Activated CD4-positive, alpha-beta T cell treated with anti-CD3 and anti-CD28 coated beads, Interleukin-2, amount 10 ng/mL, durations not matched to agents 7 days and 5 days (primary cell): ENCODE results near the gene CALY. TPM values are rescaled to one million over a fixed set of nuclear protein-coding genes. Genes with fewer than 3 reads are reported as not detected.
A peak's percentile ranks its signal among the peaks of the same experiment; 100 is the strongest.
"Not testable (repeated sequence)": the region's sequence is repeated elsewhere in the genome, so short reads cannot be mapped to it uniquely, and the experiment has no call there.

Experiments
- CTCF ChIA-PET: fragments of 350-600 bp; sonication (Branson Sonifier 250); formaldehyde crosslinking; loops from one replicate; lab custom pipeline; 2021; ENCODE audit warnings: antibody characterized with exemption; lab: Charles Lee
- POLR2A ChIA-PET: fragments of 350-600 bp; sonication (Branson Sonifier 250); formaldehyde crosslinking; loops from one replicate; lab custom pipeline; 2021; ENCODE audit warnings: antibody characterized with exemption; lab: Charles Lee
- DNase-seq: peaks from one replicate; pipeline ENCODE4 v3.0.0-alpha.2; 2020
- H3K27ac Mint-ChIP-seq: one replicate; pipeline ENCODE4 v1.8.0; 2021; ENCODE audit warnings: mild to moderate bottlenecking, moderate library complexity, mixed read lengths
- H3K27me3 Mint-ChIP-seq: one replicate; pipeline ENCODE4 v1.8.0; 2021; ENCODE audit warnings: mixed read lengths
- H3K36me3 Mint-ChIP-seq: one replicate; pipeline ENCODE4 v1.8.0; 2021; ENCODE audit warnings: low read depth, mixed read lengths
- H3K4me1 Mint-ChIP-seq: one replicate; pipeline ENCODE4 v1.8.0; 2021; ENCODE audit warnings: mixed read lengths
- H3K4me3 Mint-ChIP-seq: one replicate; pipeline ENCODE4 v1.8.0; 2021; ENCODE audit warnings: mild to moderate bottlenecking, moderate library complexity, mixed read lengths
- H3K9me3 Mint-ChIP-seq: one replicate; pipeline ENCODE4 v1.8.0; 2021; ENCODE audit warnings: mixed read lengths
- total RNA-seq, 2 experiments: library from RNA; stranded (reverse); gene quantifications; one replicate each; pipeline ENCODE4 v1.2.3, GENCODE V29; 2021

Gene CALY
- total RNA-seq, 2 experiments from 2014 or later, result not detected

DNA sequence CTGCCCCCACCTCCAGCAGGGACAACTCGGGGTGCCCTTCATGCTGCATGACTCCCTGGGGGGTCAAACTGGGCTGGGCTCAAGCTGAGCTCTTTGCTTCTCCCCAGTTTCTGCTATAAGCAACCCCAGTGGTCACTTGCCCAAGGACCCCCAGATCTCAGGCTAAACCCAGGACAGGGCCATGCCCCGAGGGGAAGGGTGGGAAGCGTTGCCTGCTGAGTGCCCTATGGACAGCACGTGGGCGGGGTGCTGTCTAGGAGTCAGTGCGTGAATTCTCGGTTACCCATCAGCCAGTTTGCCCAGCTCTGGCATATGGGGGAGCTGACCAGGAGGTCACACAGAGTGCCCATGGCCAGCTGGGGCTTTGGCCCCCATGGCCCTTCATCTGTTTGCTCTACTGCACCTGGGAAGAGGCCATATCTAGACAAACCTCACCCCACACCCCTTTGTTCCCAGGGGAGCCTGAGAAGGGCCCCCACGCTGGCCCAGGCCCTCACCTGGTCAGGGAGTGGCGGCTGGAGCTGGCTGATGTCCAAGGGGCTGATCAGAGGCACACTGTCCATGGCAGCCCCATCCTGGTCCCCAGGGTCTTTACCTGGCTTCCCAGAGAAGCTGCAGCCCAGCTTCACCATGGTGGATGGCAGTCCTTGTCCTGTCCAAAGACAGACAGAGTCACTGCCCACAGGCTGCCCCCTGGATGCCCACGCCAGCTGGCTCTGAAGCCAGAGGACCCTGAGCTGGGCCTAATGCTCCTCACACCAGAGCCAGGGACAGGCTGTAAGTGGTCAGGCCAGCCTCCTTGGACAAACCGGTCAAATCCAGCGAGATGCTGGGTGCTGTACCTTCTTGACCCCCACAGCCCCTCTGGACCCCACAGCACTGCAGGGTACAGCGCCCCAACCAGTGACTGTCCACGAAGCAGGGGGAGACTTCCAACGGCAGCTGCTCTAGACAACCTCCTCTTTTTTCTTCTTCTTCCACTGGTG is 8.0 kb downstream of the CALY start:
- Mint-ChIP-seq H3K9me3 (no peaks in the 10 kb centered on the region), H3K36me3 (no peaks in the 10 kb centered on the region), H3K27ac (no peak overlapping the region), H3K27me3 (peaks cover 60% of the 10 kb centered on the region), H3K4me1 (peaks cover 7% of the 10 kb centered on the region), H3K4me3 (no peak overlapping the region)
- ChIA-PET POLR2A (no interaction called here), CTCF (interaction anchor here (1.0 to 2.0 kb wide), 20 partner anchors 9 to 292 kb away, joined by 3 to 23 read pairs (median 5); partner anchors contain the start of gene PRAP1)
- no peak for DNase-seq

DNA sequence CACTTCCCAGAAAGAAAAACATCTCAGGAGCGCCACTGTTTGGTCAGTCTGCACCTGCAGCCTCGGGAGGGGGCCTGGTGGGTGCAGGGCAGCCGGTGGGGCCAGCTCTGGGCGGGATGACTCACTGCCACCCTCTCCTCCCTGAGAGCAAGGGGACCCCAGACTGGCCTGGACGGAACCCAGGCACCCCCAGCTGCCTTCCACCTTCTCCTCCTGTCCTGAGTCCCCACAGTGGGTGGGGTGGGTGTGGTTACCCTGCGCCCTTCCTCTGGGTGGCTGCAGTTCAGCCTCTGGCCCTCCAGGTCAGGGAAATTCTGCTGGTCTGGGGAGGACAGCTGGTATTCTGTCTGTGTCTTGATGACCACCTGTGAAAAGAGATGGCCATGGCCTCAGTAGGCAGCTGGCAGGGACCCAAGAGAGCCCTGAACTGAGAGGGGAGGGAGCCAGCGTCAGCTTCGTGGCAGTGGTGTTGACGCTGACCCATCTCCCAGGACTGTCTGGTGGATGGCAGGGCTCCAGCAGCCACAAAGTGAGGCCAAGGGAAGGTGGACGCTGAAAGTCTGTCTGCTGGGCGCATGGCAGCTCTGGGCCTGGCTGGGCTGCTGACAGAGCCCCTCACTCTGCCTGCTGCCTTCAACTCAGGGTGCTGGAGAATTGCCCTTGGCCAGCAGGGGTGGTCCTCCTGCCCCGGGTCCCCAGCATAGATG is 8.9 kb downstream of the CALY start:
- POLR2A ChIA-PET, result no interaction called here
- Mint-ChIP-seq H3K36me3 (no peaks in the 10 kb centered on the region), H3K4me1 (peaks cover 7% of the 10 kb centered on the region), H3K27ac (no peak overlapping the region), H3K27me3 (peaks cover 54% of the 10 kb centered on the region), H3K4me3 (no peak overlapping the region), H3K9me3 (no peaks in the 10 kb centered on the region)
- CTCF ChIA-PET, result interaction anchor here (1.8 kb wide), 1 partner anchor 20 kb away, joined by 5 read pairs; no protein-coding TSS in a partner anchor
- DNase-seq, result no peak

DNA sequence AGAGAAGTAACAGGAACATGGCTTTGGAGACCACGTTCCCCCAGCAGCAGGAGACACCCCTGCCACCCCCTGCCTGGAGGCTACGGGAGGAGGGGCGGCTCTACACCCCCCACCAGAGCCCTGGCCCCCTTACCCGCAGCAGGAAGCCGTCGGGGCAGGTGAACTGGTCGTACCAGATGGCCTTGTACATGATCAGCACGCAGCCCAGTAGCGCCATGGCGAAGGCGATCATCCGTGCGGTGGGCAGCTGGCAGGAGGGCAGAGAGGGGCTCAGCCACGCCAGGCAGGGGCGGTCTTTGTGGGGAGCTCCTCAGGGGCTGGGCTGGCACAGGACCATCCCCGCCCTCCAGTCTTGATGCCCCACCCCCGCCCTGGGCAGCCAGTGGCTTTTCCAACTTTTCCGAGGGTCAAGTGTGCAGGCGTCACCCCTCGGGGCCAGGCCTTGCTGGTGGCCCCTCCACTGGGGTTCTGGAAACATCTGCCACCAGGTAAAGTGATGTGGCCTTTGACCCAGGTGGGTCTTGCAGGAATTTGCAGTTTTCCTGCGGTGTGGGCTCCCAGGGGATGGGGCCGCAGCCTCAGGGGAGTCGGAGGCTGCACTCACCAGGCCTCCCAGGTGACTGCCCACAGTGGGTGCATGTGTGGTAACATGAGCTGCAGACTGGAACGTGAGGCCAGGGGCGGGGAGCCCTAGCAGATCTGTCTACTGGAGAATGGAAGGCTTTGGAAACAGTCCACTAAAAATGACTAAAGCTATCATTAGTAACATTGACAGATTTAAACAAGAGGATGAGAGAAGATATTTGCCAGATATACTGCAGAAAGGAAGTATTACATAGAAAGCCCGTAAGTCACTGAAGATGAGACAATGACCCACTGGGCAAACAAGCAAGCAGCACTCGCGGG is 9.7 kb downstream of the CALY start:
- no peak for DNase-seq
- peaks cover 46% of the 10 kb centered on the region for H3K27me3 Mint-ChIP-seq
- ChIA-PET CTCF (no interaction called here), POLR2A (no interaction called here)
- no peaks in the 10 kb centered on the region for H3K9me3 Mint-ChIP-seq
- no peak overlapping the region for H3K27ac Mint-ChIP-seq
- H3K4me1 Mint-ChIP-seq, result peaks cover 7% of the 10 kb centered on the region
- H3K36me3 Mint-ChIP-seq, result no peaks in the 10 kb centered on the region
- no peak overlapping the region for H3K4me3 Mint-ChIP-seq

DNA sequence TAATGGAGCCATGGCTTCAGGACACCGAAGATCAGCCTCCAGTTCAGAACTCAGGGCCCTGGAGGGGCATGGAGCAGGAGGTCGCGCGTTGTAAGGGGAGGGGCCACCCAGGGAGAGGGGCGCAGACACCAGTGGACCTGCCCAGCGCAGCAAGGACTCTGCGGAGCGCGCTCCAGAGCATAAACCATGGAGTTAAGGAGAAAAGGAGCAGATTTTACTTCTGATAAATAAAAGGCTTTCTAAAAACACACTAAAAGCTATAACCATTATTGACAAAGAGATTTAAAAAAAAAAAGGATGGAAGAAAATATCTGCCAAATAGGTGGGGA is 10.5 kb downstream of the CALY start:
- no peak for DNase-seq
- Mint-ChIP-seq H3K36me3 (no peaks in the 10 kb centered on the region), H3K27ac (no peak overlapping the region), H3K4me3 (no peak overlapping the region), H3K4me1 (peaks cover 7% of the 10 kb centered on the region), H3K27me3 (peaks cover 38% of the 10 kb centered on the region), H3K9me3 (no peaks in the 10 kb centered on the region)
- ChIA-PET POLR2A (no interaction called here), CTCF (no interaction called here)

DNA sequence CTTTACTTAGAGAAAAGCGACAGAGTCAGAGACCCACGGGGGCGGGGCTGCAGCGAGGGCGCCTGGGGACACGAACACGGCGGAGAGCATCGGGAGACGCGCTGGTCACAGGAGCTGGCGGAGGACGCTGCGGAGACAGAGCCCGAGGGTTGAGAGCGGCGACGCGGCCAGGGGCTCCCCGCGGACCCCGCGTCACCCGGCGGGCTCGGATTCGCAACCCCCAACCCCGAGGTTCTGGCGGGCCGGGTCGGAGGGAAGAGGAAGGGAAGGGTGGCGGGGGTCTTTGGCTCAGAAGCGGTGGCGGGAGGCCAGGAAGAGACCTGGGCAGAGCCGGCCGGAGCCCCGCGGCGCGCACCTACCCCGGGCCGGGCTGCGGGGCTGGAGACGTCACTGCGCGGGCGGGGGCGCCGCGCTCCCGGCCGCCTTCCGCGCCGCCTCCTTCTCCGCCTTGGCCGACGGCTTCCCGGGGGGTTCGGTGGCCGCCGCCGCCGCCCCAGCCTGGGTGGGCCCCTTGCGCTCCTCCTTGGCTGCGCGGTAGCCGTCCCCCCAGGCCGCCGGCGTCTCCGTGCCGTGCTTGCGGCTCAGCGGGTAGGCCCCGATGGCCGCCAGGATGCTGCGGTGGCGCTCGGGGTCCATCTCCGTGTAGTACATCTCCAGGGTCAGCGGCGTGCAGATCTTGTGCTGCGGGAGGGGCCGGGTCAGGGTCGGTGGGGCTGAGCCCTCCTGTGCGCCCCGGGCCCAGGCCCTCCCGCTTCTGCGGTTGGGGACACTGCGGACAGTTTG is 11.1 kb downstream of the CALY start:
- Mint-ChIP-seq H3K4me1 (peaks cover 7% of the 10 kb centered on the region), H3K27me3 (peaks cover 33% of the 10 kb centered on the region), H3K9me3 (no peaks in the 10 kb centered on the region), H3K36me3 (no peaks in the 10 kb centered on the region), H3K4me3 (peak overlapping the region; percentile 43), H3K27ac (no peak overlapping the region)
- ChIA-PET POLR2A (no interaction called here), CTCF (interaction anchor here (1.1 kb wide), 1 partner anchor 9 kb away, joined by 4 read pairs; no protein-coding TSS in a partner anchor)
- no peak for DNase-seq

DNA sequence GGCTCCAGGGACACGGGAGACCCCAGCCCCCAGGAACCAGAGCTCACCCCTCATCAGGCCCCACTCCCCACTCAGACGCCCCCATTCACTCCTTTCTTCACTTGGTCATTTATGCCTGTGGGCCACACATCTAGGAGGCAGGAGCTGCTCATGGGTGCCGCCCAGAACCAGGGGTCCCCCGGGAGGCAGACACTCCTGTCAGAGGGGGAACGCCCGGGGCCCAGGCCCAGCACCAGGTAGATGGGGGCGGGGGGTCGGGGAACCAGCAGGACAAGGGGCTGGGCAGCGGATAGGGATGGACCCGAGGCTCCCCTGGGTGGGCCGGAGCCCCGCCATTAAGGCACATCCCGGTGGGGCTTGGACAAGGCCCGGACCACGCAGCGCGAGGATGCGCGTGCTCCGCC is 11.8 kb downstream of the CALY start:
- CTCF ChIA-PET, result interaction anchor here (1.1 kb wide), 1 partner anchor 9 kb away, joined by 4 read pairs; no protein-coding TSS in a partner anchor
- peaks cover 31% of the 10 kb centered on the region for H3K27me3 Mint-ChIP-seq
- no peak overlapping the region for H3K4me3 Mint-ChIP-seq

DNA sequence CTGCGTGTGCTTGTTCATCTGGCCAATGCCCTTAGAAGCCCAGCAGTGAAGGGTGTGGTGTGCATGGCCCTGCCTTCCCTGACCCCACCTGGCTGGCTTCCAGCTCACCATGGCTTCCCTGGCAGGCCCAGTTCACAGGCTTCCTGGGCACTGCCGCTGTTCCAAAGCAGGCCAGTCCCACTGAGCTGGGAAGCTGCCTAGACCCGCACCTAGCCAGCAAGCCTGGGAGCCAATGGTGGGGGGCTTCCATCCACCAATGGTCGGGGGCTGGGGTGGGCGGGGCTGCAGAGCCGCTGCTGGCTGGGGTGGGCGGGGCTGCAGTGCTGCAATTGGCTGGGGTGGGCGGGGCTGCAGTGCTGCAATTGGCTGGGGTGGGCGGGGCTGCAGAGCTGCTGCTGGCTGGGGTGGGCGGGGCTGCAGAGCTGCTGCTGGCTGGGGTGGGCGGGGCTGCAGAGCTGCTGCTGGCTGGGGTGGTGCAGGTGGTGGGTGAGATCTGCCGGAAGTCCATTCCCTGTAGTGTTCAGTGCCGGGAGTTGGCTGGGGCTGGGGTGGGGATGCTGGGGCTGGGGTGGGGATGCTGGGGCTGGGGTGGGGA is 12.4 kb downstream of the CALY start:
- POLR2A ChIA-PET, result no interaction called here
- H3K36me3 Mint-ChIP-seq, result no peaks in the 10 kb centered on the region
- H3K9me3 Mint-ChIP-seq, result no peaks in the 10 kb centered on the region
- no peak overlapping the region for H3K4me3 Mint-ChIP-seq
- H3K27ac Mint-ChIP-seq, result no peak overlapping the region
- peaks cover 30% of the 10 kb centered on the region for H3K27me3 Mint-ChIP-seq
- DNase-seq, result peak; percentile 50
- CTCF ChIA-PET, result interaction anchor here (1.0 to 1.3 kb wide), 2 partner anchors 57 to 64 kb away, joined by 3 read pairs; no protein-coding TSS in a partner anchor
- H3K4me1 Mint-ChIP-seq, result peaks cover 6% of the 10 kb centered on the region

More for the DNA sequence above, 11.8 kb downstream of the CALY start:
- Mint-ChIP-seq H3K9me3 (no peaks in the 10 kb centered on the region), H3K4me1 (peaks cover 7% of the 10 kb centered on the region), H3K27ac (no peak overlapping the region), H3K36me3 (no peaks in the 10 kb centered on the region)
- DNase-seq, result no peak
- POLR2A ChIA-PET, result no interaction called here

DNA sequence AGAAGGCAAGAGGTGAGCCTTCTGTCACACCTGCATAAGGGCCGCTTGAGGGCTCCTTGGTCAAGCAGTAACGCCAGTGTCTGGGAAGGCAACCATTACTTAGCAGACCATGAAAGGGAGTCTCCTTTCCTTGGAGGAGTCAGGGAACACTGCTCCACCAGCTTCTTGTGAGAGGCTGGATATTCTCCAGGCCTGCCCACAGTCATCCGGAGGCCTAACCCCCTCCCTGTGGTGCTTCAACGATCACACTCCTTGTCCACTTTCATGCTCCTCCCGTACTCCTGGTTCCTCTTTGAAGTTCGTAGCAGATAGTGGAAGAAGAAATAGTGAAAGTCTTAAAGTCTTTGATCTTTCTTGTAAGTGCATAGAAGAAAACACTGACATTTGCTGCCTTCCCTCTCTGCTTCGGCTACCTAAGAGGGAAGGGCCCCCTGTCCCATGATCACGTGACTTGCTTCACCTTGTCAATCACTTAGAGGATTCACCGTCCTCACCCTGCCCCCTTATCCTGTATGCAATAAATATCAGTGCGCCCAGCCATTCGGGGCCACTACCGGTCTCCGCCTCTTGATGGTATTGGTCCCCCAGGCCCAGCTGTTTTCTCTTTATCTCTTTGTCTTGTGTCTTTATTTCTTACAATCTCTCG is 14.5 kb downstream of the CALY start:
- CTCF ChIA-PET, result interaction anchor here (4.0 kb wide), 1 partner anchor 7 kb away, joined by 23 read pairs; no protein-coding TSS in a partner anchor
- H3K27ac Mint-ChIP-seq, H3K36me3 Mint-ChIP-seq, DNase-seq, POLR2A ChIA-PET, H3K4me1 Mint-ChIP-seq, H3K9me3 Mint-ChIP-seq, H3K4me3 Mint-ChIP-seq: not testable (repeated sequence)
- H3K27me3 Mint-ChIP-seq, result peaks cover 20% of the 10 kb centered on the region

DNA sequence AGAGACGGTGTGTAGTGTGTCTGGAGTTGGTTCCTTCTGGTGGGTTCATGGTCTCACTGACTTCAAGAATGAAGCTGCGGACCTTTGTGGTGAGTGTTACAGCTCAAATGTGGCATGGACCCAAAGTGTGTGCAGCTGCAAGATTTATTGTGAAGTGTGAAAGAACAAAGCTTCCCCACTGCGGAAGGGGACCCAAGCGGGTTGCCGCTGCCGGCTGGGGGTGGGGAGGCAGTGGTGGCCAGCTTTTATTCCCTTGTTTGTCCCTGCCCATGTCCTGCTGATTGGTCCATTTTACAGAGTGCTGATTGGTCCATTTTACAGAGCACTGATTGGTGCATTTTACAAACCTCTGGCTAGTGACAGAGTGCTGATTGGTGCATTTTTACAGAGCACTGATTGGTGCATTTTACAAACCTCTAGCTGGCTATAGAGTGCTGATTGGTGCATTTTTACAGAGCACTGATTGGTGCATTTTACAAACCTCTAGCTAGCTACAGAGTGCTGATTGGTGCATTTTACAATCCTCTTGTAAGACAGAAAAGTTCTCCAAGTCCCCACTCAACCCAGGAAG is 15.8 kb downstream of the CALY start:
- H3K27me3 Mint-ChIP-seq, DNase-seq, POLR2A ChIA-PET, H3K4me3 Mint-ChIP-seq, H3K36me3 Mint-ChIP-seq, H3K9me3 Mint-ChIP-seq, H3K27ac Mint-ChIP-seq: not testable (repeated sequence)
- CTCF ChIA-PET, result interaction anchor here (4.0 kb wide), 1 partner anchor 8 kb away, joined by 23 read pairs; no protein-coding TSS in a partner anchor
- peaks cover 11% of the 10 kb centered on the region for H3K4me1 Mint-ChIP-seq

DNA sequence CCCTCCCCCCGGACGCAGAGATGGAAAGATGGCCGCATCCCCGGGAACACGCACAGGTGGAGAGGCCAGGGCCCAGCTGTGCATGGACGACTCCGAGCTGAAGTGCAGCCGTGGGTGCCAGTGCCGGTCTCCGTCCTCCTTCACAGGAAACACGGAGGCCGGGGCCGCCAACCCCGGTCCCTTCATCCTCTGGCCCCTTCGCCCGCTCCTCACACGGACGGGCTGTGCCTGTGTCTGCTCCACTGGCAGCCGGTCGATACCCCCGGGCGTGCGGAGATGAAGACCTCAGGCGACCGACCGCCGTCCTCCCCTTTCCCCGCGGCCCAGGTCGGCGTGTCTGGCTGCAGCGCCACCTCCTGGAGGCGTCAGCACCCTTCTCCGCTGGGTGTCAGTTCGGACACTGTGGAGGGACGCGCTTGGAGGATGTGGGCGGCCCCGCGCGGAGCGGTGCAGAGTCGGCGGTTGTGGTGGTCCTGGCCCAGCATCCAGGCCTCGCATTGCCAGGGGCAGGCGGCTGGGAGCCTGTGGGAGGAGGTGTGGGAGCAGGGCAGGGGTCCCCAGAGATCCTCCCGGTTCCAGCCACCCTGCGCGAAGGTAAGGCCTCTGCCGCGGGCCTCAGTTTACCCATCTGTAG is 18.1 kb downstream of the CALY start:
- ChIA-PET POLR2A (no interaction called here), CTCF (interaction anchor here (0.7 to 4.0 kb wide), 4 partner anchors 11 to 58 kb away, joined by 3 to 23 read pairs (median 3); no protein-coding TSS in a partner anchor)
- Mint-ChIP-seq H3K4me1 (peaks cover 10% of the 10 kb centered on the region), H3K27ac (no peak overlapping the region), H3K36me3 (no peaks in the 10 kb centered on the region), H3K4me3 (peak overlapping the region; percentile 36), H3K9me3 (no peaks in the 10 kb centered on the region), H3K27me3 (peaks cover 5% of the 10 kb centered on the region)
- peak; percentile 65 for DNase-seq
